WTC11 (cell line): ENCODE measurements around the gene SLC8A3. TPM values are rescaled to one million over a fixed set of nuclear protein-coding genes. Genes with fewer than 3 reads are reported as not detected.

ENCODE experiments used
- ATAC-seq: fragments of 200-7000 bp; cut with Tn5 transposase; 2 replicates; pipeline ENCODE4 v1.10.0; 2021; ENCODE audit warnings: mild to moderate bottlenecking, moderate library complexity
- CTCF ChIA-PET: fragments of 300-600 bp; sonication (Branson Sonifier 250); formaldehyde crosslinking; loops from one replicate; lab custom pipeline; 2021; ENCODE audit warnings: antibody characterized with exemption; lab: Charles Lee
- POLR2A ChIA-PET: fragments of 350-600 bp; sonication (Branson Sonifier 250); formaldehyde crosslinking; loops from one replicate; lab custom pipeline; 2021; ENCODE audit warnings: antibody characterized with exemption; lab: Charles Lee
- DNase-seq: peaks from one replicate; pipeline ENCODE4 v3.0.0; 2021; ENCODE audit warnings: low spot score
- H3K27ac Mint-ChIP-seq: 2 replicates; pipeline ENCODE4 v1.8.0; 2021; ENCODE audit warnings: mixed read lengths
- H3K27me3 Mint-ChIP-seq: 2 replicates; pipeline ENCODE4 v1.8.0; 2021; ENCODE audit warnings: low read depth, mild to moderate bottlenecking, moderate library complexity, mixed read lengths
- H3K36me3 Mint-ChIP-seq: 2 replicates; pipeline ENCODE4 v1.8.0; 2021; ENCODE audit warnings: mixed read lengths
- H3K4me1 Mint-ChIP-seq: 2 replicates; pipeline ENCODE4 v1.8.0; 2022; ENCODE audit warnings: mixed read lengths
- H3K4me3 Mint-ChIP-seq: 2 replicates; pipeline ENCODE4 v1.8.0; 2021; ENCODE audit warnings: mild to moderate bottlenecking, moderate library complexity, mixed read lengths
- H3K9me3 Mint-ChIP-seq: 2 replicates; pipeline ENCODE4 v1.8.0; 2021; ENCODE audit warnings: mixed read lengths
- AR ChIP-seq: fragments of 250-450 bp; sonication (Bioruptor Pico); IDR thresholded peaks from 2 replicates; pipeline ENCODE4 v1.9.0; 2021; ENCODE audit warnings: mild to moderate bottlenecking
- CREB1 ChIP-seq: sonication (generic); formaldehyde crosslinking; IDR thresholded peaks from 2 replicates; pipeline ENCODE4 v1.8.0; 2023; ENCODE audit warnings: mild to moderate bottlenecking, missing genetic modification reagents
- E2F1 ChIP-seq: sonication (generic); formaldehyde crosslinking; IDR thresholded peaks from 2 replicates; pipeline ENCODE4 v1.8.0; 2022; ENCODE audit warnings: mild to moderate bottlenecking, missing genetic modification reagents
- E2F4 ChIP-seq: sonication (generic); formaldehyde crosslinking; IDR thresholded peaks from 2 replicates; pipeline ENCODE4 v1.8.1; 2022; ENCODE audit warnings: low read depth, mild to moderate bottlenecking, moderate library complexity, missing genetic modification reagents, borderline replicate concordance
- ELF4 ChIP-seq: sonication (generic); formaldehyde crosslinking; IDR thresholded peaks from 2 replicates; pipeline ENCODE4 v1.8.1; 2022; ENCODE audit warnings: low read depth, mild to moderate bottlenecking, moderate library complexity, missing genetic modification reagents
- FOXJ3 ChIP-seq: sonication (generic); formaldehyde crosslinking; IDR thresholded peaks from 2 replicates; pipeline ENCODE4 v1.9.0; 2021; ENCODE audit warnings: missing genetic modification reagents, mild to moderate bottlenecking, borderline replicate concordance
- FOXK1 ChIP-seq: sonication (generic); formaldehyde crosslinking; IDR thresholded peaks from 2 replicates; pipeline ENCODE4 v1.8.0; 2022; ENCODE audit warnings: mild to moderate bottlenecking, moderate library complexity, missing genetic modification reagents
- GABPB1 ChIP-seq: sonication (generic); formaldehyde crosslinking; IDR thresholded peaks from 2 replicates; pipeline ENCODE4 v1.8.1; 2023; ENCODE audit warnings: mild to moderate bottlenecking, missing genetic modification reagents
- GTF2I ChIP-seq: fragments of 250-450 bp; sonication (Bioruptor Pico); conservative IDR thresholded peaks from 2 replicates; pipeline ENCODE4 v1.4.0; 2021; ENCODE audit warnings: mild to moderate bottlenecking
- HMGA2 ChIP-seq: fragments of 250-450 bp; sonication (Bioruptor Pico); IDR thresholded peaks from 2 replicates; pipeline ENCODE4 v1.4.0; 2021; ENCODE audit warnings: mild to moderate bottlenecking, moderate library complexity
- JUN ChIP-seq: sonication (generic); formaldehyde crosslinking; IDR thresholded peaks from 2 replicates; pipeline ENCODE4 v1.8.0; 2023; ENCODE audit warnings: mild to moderate bottlenecking, missing genetic modification reagents
- OVOL2 ChIP-seq: fragments of 250-450 bp; sonication (Bioruptor Pico); IDR thresholded peaks from 2 replicates; pipeline ENCODE4 v1.9.0; 2021; ENCODE audit warnings: mild to moderate bottlenecking, borderline replicate concordance
- PREB ChIP-seq: sonication (generic); formaldehyde crosslinking; IDR thresholded peaks from 2 replicates; pipeline ENCODE4 v1.8.1; 2022; ENCODE audit warnings: mild to moderate bottlenecking, missing genetic modification reagents, moderate library complexity, borderline replicate concordance
- SP1 ChIP-seq: sonication (generic); formaldehyde crosslinking; conservative IDR thresholded peaks from 2 replicates; pipeline ENCODE4 v1.8.1; 2022; ENCODE audit warnings: missing genetic modification reagents
- TEAD4 ChIP-seq: sonication (generic); formaldehyde crosslinking; IDR thresholded peaks from 2 replicates; pipeline ENCODE4 v1.8.0; 2022; ENCODE audit warnings: mild to moderate bottlenecking, missing genetic modification reagents
- ZNF219 ChIP-seq: sonication (generic); formaldehyde crosslinking; IDR thresholded peaks from 2 replicates; pipeline ENCODE4 v1.8.0; 2023; ENCODE audit warnings: missing genetic modification reagents, mild to moderate bottlenecking, borderline replicate concordance
- ZNF263 ChIP-seq: sonication (generic); formaldehyde crosslinking; IDR thresholded peaks from 2 replicates; pipeline ENCODE4 v1.8.1; 2022; ENCODE audit warnings: low read depth, mild to moderate bottlenecking, moderate library complexity, missing genetic modification reagents
- ZNF281 ChIP-seq: sonication (generic); formaldehyde crosslinking; IDR thresholded peaks from 2 replicates; pipeline ENCODE4 v1.8.0; 2023; ENCODE audit warnings: mild to moderate bottlenecking, missing genetic modification reagents
- ZNF423 ChIP-seq: fragments of 250-450 bp; sonication (Bioruptor Pico); IDR thresholded peaks from 2 replicates; pipeline ENCODE4 v2.1.2; 2022; ENCODE audit warnings: mild to moderate bottlenecking, moderate library complexity
- ZSCAN18 ChIP-seq: fragments of 250-450 bp; sonication (Bioruptor Pico); IDR thresholded peaks from 2 replicates; pipeline ENCODE4 v2.1.2; 2022; ENCODE audit warnings: mild to moderate bottlenecking, moderate library complexity
- total RNA-seq: library from RNA; stranded (reverse); gene quantifications from 3 replicates; pipeline ENCODE4 v1.2.3, GENCODE V29; 2021
- TF ChIP-seq, protein P1 (sequence below): sonication (generic); formaldehyde crosslinking; IDR thresholded peaks from 2 replicates; pipeline ENCODE4 v1.8.1; 2023; ENCODE audit warnings: mild to moderate bottlenecking, missing genetic modification reagents, moderate library complexity
- TF ChIP-seq, protein P2 (sequence below): sonication (generic); formaldehyde crosslinking; conservative IDR thresholded peaks from 2 replicates; pipeline ENCODE4 v1.8.1; 2022; ENCODE audit warnings: mild to moderate bottlenecking, missing genetic modification reagents
- TF ChIP-seq, protein P3 (sequence below): sonication (generic); formaldehyde crosslinking; IDR thresholded peaks from 2 replicates; pipeline ENCODE4 v1.8.0; 2022; ENCODE audit warnings: mild to moderate bottlenecking, missing genetic modification reagents

The SLC8A3 gene
- total RNA-seq, 1 experiment from 2014 or later, result 0.63 TPM

GRCh38 chr14:70180718-70181117, 8.0 kb downstream of the SLC8A3 start:
- ATAC-seq (no peak), DNase-seq (no peak)
- POLR2A ChIA-PET, result no interaction called here
- Mint-ChIP-seq H3K27me3 (no peaks in the 10 kb centered on the region; the same call in 1 of the 2 replicates), H3K4me3 (no peak overlapping the region), H3K9me3 (peaks cover 12% of the 10 kb centered on the region), H3K27ac (no peak overlapping the region), H3K4me1 (peaks cover 15% of the 10 kb centered on the region), H3K36me3 (no peaks in the 10 kb centered on the region)
- TF ChIP-seq OVOL2 (CRISPR knock-in tag) (no peak), E2F1 (CRISPR knock-in tag) (no peak), HMGA2 (CRISPR knock-in tag) (no peak), PREB (CRISPR knock-in tag) (no peak), CREB1 (no peak), ZNF423 (CRISPR knock-in tag) (no peak), ELF4 (CRISPR knock-in tag) (no peak), ZNF281 (CRISPR knock-in tag) (no peak), JUN (CRISPR knock-in tag) (no peak)
- TF ChIP-seq, protein P1, sequence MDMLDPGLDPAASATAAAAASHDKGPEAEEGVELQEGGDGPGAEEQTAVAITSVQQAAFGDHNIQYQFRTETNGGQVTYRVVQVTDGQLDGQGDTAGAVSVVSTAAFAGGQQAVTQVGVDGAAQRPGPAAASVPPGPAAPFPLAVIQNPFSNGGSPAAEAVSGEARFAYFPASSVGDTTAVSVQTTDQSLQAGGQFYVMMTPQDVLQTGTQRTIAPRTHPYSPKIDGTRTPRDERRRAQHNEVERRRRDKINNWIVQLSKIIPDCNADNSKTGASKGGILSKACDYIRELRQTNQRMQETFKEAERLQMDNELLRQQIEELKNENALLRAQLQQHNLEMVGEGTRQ (CRISPR knock-in tag), result no peak
- CTCF ChIA-PET, result no interaction called here

- no peaks in the 10 kb centered on the region; the same call in 1 of the 2 replicates for H3K27me3 Mint-ChIP-seq
- no peak overlapping the region for H3K27ac Mint-ChIP-seq
- no peak for ATAC-seq
- peaks cover 12% of the 10 kb centered on the region for H3K9me3 Mint-ChIP-seq
- no peak for DNase-seq
- H3K36me3 Mint-ChIP-seq, result no peaks in the 10 kb centered on the region
- peaks cover 10% of the 10 kb centered on the region for H3K4me1 Mint-ChIP-seq
- no peak overlapping the region for H3K4me3 Mint-ChIP-seq
- ChIA-PET CTCF (no interaction called here), POLR2A (no interaction called here)
- TF ChIP-seq, protein P2, sequence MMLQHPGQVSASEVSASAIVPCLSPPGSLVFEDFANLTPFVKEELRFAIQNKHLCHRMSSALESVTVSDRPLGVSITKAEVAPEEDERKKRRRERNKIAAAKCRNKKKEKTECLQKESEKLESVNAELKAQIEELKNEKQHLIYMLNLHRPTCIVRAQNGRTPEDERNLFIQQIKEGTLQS (CRISPR knock-in tag), result no peak
- no peak for TF ChIP-seq SP1
- TF ChIP-seq FOXK1 (CRISPR knock-in tag), result no peak
- no peak for TF ChIP-seq GTF2I (CRISPR knock-in tag)
- no peak for TF ChIP-seq E2F4 (CRISPR knock-in tag)
- TF ChIP-seq ZNF263, result no peak
- no peak for TF ChIP-seq ZNF219 (CRISPR knock-in tag)
- TF ChIP-seq ZSCAN18 (CRISPR knock-in tag), result no peak
- TF ChIP-seq GABPB1 (CRISPR knock-in tag), result no peak
- no peak for TF ChIP-seq TEAD4
- no peak for TF ChIP-seq AR (CRISPR knock-in tag)
- TF ChIP-seq, protein P3, sequence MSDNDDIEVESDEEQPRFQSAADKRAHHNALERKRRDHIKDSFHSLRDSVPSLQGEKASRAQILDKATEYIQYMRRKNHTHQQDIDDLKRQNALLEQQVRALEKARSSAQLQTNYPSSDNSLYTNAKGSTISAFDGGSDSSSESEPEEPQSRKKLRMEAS, result no peak
- TF ChIP-seq FOXJ3 (CRISPR knock-in tag), result no peak
These were observed 11.5 kb downstream of the SLC8A3 start for GRCh38 chr14:70177081-70177800.
